Kidney epithelial cell (primary cell): ENCODE measurements around the gene CLIP1. TPM values are rescaled to one million over a fixed set of nuclear protein-coding genes. Genes with fewer than 3 reads are reported as not detected.
"Not testable (repeated sequence)": the region's sequence is repeated elsewhere in the genome, so short reads cannot be mapped to it uniquely, and the experiment has no call there.

Source experiments
- DNase-seq: peaks from one replicate; pipeline ENCODE4 v3.0.0-alpha.2; 2010; ENCODE audit warnings: low read depth
- H3K27me3 ChIP-seq: 2 replicates; pipeline ENCODE4 v1.6.0; 2011; ENCODE audit warnings: low read length; ENCODE audit not compliant: control insufficient read depth, insufficient read depth
- H3K36me3 ChIP-seq: 2 replicates; pipeline ENCODE4 v1.5.1; 2011; ENCODE audit warnings: low read length; ENCODE audit not compliant: control insufficient read depth, insufficient read depth
- H3K4me3 ChIP-seq: 2 replicates; pipeline ENCODE4 v1.5.1; 2011; ENCODE audit warnings: low read depth, mild to moderate bottlenecking, control low read depth, low read length
- total RNA-seq: library from RNA; depleted of rRNA; stranded (reverse); fragments of >200 nt; gene quantifications from 2 replicates; pipeline ENCODE4 v1.2.3, GENCODE V29; 2015
- TF ChIP-seq, protein P1 (sequence below): IDR thresholded peaks from 2 replicates; pipeline ENCODE4 v1.5.1; 2011; ENCODE audit warnings: mild to moderate bottlenecking, moderate library complexity, low read length, control low read depth, inconsistent platforms; ENCODE audit not compliant: insufficient read depth, poor library complexity, severe bottlenecking

CLIP1 gene
- total RNA-seq, 1 donor from 2014 or later: 58.7 TPM

- no peak overlapping the region for H3K4me3 ChIP-seq
- DNase-seq: no peak
- no peaks in the 10 kb centered on the region for H3K36me3 ChIP-seq
- no peaks in the 10 kb centered on the region for H3K27me3 ChIP-seq
- TF ChIP-seq, protein P1, sequence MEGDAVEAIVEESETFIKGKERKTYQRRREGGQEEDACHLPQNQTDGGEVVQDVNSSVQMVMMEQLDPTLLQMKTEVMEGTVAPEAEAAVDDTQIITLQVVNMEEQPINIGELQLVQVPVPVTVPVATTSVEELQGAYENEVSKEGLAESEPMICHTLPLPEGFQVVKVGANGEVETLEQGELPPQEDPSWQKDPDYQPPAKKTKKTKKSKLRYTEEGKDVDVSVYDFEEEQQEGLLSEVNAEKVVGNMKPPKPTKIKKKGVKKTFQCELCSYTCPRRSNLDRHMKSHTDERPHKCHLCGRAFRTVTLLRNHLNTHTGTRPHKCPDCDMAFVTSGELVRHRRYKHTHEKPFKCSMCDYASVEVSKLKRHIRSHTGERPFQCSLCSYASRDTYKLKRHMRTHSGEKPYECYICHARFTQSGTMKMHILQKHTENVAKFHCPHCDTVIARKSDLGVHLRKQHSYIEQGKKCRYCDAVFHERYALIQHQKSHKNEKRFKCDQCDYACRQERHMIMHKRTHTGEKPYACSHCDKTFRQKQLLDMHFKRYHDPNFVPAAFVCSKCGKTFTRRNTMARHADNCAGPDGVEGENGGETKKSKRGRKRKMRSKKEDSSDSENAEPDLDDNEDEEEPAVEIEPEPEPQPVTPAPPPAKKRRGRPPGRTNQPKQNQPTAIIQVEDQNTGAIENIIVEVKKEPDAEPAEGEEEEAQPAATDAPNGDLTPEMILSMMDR: no peak
Observed at GRCh38 chr12:122389677-122390076, 32.8 kb downstream of the CLIP1 start.

DNA sequence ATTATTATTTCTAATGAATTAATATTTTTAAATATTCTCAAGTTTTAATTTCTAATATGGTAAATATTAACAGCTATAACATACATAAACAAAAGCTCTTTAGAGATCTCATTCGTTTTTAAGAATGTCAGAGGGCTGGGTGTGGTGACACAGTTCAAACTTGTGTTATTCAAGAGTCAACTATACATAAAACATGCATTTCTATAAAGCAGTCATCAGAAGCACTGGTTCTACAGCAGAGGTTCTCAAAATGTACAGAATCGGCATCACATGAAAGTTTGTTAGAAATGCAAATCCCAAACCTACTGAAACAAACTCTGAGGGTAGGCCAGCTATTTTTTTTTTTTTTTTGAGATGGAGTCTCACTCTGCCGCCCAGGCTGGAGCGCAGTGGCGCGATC lies 34.6 kb downstream of the CLIP1 start:
- no peak for DNase-seq
- Histone ChIP-seq H3K4me3 (no peak overlapping the region), H3K27me3 (no peaks in the 10 kb centered on the region), H3K36me3 (no peaks in the 10 kb centered on the region)
- TF ChIP-seq, protein P1: no peak

GRCh38 chr12:122385171-122386016 lies 37.1 kb downstream of the CLIP1 start:
- no peak for DNase-seq
- H3K4me3 ChIP-seq: no peak overlapping the region
- TF ChIP-seq, protein P1: no peak
- H3K27me3 ChIP-seq: no peaks in the 10 kb centered on the region
- H3K36me3 ChIP-seq: no peaks in the 10 kb centered on the region

DNA sequence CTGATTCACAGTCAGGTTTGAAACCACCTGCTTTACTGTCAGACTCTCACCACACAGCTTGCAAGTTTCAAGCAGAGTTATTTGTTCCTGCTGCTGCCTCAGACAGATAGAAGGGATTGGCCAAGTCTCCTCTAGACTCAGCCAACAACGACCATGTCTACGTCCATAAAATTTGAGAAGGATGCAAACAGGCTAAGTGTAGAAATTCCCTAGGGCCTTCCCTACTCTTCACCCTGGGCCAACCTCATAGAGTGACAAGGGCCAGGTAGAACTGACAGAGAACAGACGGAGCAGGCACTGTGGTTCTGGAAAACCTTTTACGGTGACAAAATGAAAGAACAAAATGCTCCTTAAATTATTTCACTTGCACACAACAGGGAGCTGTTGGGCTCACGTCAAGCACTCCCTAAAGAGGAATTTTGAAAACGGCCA lies 39.5 kb downstream of the CLIP1 start:
- Histone ChIP-seq H3K4me3 (no peak overlapping the region), H3K36me3 (no peaks in the 10 kb centered on the region), H3K27me3 (no peaks in the 10 kb centered on the region)
- TF ChIP-seq, protein P1: no peak
- no peak for DNase-seq

DNA sequence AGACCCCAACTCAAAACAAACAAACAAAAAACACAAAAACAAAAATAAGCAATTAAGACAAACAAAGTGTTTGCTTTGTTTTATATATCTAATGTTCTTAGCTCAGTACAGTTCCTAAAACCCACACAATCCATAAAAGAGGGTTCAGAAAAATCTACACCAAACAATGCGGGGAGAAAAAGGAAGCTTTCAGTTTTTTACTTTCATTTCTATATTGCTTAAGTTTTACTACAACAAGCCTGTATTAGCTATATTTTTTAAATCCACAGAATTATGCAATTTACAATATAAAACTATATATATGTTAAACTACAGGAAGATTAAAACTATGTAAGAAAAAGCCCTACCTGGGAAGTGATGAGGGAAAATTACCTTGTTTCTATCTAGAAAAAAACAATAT lies 41.4 kb downstream of the CLIP1 start:
- Histone ChIP-seq H3K27me3 (no peaks in the 10 kb centered on the region), H3K36me3 (peaks cover 2% of the 10 kb centered on the region), H3K4me3 (no peak overlapping the region)
- TF ChIP-seq, protein P1: no peak
- DNase-seq: no peak

DNA sequence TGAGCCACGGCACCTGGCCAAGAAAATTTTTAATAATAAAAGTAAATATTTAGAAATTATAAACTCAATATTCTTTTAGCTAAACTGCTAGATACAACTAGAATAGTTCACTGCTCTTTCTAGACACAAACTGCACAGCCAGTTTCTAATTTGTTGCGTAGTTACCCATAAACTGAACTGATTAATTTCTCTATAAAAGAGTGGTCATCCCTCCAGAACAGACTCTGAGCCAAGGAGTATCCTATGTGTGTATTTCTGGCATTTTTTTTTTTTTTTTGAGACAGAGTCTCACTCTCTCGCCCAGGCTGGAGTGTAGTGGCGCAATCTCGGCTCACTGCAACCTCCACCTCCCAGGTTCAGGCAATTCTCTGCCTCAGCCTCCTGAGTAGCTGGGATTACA lies 45.7 kb downstream of the CLIP1 start:
- not testable (repeated sequence) for H3K4me3 ChIP-seq, DNase-seq, H3K36me3 ChIP-seq, H3K27me3 ChIP-seq
